NCI-H128 (cell line): ENCODE measurements around the gene STARD10.

ENCODE experiments used
- DNase-seq: peaks from one replicate; lab custom pipeline; 2025; ENCODE audit not compliant: unreplicated experiment; lab: John Stamatoyannopoulos, UW

The STARD10 gene

GRCh38 chr11:72781313-72782080 lies 12.3 kb downstream of the STARD10 start:
- no peak for DNase-seq

- DNase-seq = no peak
Measured at GRCh38 chr11:72781063-72781312, 12.9 kb downstream of the STARD10 start.

- DNase-seq = no peak
Measured at GRCh38 chr11:72780296-72781062, 13.4 kb downstream of the STARD10 start.

- DNase-seq = no peak
Measured at GRCh38 chr11:72779495-72780128, 14.2 kb downstream of the STARD10 start.

GRCh38 chr11:72778535-72779494 lies 15.0 kb downstream of the STARD10 start:
- DNase-seq = no peak

GRCh38 chr11:72777755-72778278 lies 16.0 kb downstream of the STARD10 start:
- DNase-seq = no peak

- DNase-seq = no peak
Measured at GRCh38 chr11:72776844-72777754, 16.7 kb downstream of the STARD10 start.

GRCh38 chr11:72776117-72776843 lies 17.6 kb downstream of the STARD10 start:
- DNase-seq = no peak

GRCh38 chr11:72775288-72776110 lies 18.3 kb downstream of the STARD10 start:
- DNase-seq = no peak

- DNase-seq = no peak
Measured at GRCh38 chr11:72774499-72774898, 19.3 kb downstream of the STARD10 start.

- DNase-seq = no peak
Measured at GRCh38 chr11:72773696-72774095, 20.2 kb downstream of the STARD10 start.

- DNase-seq = no peak
Measured at GRCh38 chr11:72773291-72773690, 20.6 kb downstream of the STARD10 start.

GRCh38 chr11:72772059-72772458 lies 21.8 kb downstream of the STARD10 start:
- no peak for DNase-seq

- no peak for DNase-seq
Measured at GRCh38 chr11:72771507-72771906, 22.3 kb downstream of the STARD10 start.

- no peak for DNase-seq
Measured at GRCh38 chr11:72770799-72771198, 23.0 kb downstream of the STARD10 start.

GRCh38 chr11:72769680-72770079 lies 24.2 kb downstream of the STARD10 start:
- no peak for DNase-seq

- DNase-seq = no peak
Measured at GRCh38 chr11:72768581-72768980, 25.3 kb downstream of the STARD10 start.
